ENCODE data around the gene ASB10. TPM values are rescaled to one million over a fixed set of nuclear protein-coding genes. Genes with fewer than 3 reads are reported as not detected.

ASB10 gene
- total and polyA plus RNA-seq, 2 of the 4 experiments (the other 2 are of a cell fraction): not detected

DNA sequence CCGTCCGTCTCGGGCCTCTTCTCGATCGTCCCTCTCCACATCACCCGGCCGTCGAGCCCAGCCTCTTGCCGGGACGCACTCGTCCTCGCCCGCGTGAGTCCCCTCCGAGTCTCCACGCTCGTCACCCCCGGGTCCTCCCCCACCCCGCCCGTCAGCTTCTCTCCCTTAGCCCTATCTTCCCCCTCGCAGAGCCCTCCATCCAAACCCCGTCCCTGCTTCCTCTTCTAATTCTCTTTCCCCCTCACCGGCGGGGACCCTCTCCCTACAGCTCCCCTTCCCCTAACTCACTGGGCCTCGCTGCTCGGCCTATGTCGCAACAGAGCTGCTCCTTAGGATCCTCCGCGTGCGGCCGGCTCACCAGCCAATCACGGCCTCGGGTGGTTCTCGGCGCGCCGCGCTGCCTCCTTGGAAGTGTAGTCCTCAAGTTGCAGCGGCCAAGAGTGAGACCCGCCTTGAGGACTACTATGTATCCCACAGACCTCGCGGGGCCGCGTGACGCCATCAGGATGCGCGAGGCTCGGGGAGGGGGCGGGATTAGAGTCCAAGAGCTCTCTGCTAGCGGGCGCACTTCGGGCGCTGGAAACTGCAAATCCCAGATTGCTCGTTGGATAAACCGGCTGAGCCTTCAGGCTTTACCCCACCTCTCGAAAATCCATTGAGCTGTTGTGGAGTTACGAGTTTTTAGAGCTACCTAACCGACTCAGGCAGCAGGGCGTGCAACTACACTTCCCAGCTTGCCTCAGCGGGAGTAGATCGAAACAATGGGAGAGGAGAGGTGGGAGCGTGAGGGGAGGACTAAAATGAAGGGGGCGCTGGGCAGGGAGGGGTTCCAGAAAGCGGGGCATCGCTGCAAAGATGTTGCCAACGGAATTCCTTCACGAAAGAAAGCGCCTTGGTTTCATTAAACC lies 40.1 kb upstream of the ASB10 start, which contains the start of gene ABCF2:
Gene ABCF2 (minus strand): TSS at position 331 of the 908 bp plus-strand sequence. CDS start 747 bp downstream, outside the sequence.
- H3K27me3 ChIP-seq (ENCODE audit: control insufficient read depth, insufficient read depth, low read length): no peaks in the 10 kb centered on the region
- peaks cover 4% of the 10 kb centered on the region for H3K9me1 ChIP-seq (ENCODE audit: insufficient read depth, low read length)
- H3K18ac ChIP-seq (ENCODE audit: low read depth, low read length): peak within 1 kb of the TSS; percentile 53
- H2AFZ ChIP-seq (replicated peaks; ENCODE audit: low read length, poor library complexity): peak within 1 kb of the TSS; percentile 90
- peak within 1 kb of the TSS; percentile 83 for H3K4ac ChIP-seq (ENCODE audit: low read depth, low read length)
- H3K4me1 ChIP-seq (ENCODE audit: control insufficient read depth, insufficient read depth, low read length): peaks cover 11% of the 10 kb centered on the region
- H2BK5ac ChIP-seq (ENCODE audit: low read depth, low read length, poor library complexity, severe bottlenecking): peak within 1 kb of the TSS; percentile 71
- H4K91ac ChIP-seq (ENCODE audit: insufficient read depth, low read depth, low read length): peak within 1 kb of the TSS; percentile 55
- no peaks in the 10 kb centered on the region for H3K9me3 ChIP-seq (ENCODE audit: control insufficient read depth, insufficient read depth, low read length)
- WGBS, 2 experiments (ENCODE audit: extremely low coverage in 2 of 2, insufficient read length in 1 of 2): 0% methylated on average over 25 of the region's 68 CpGs; no CpG with 5 or more reads in 1 of the 2 experiments
- peak within 1 kb of the TSS; percentile 85 for H3K4me3 ChIP-seq (ENCODE audit: insufficient read depth, low read depth, low read length)
- peak within 1 kb of the TSS; percentile 95 for H3K9ac ChIP-seq (ENCODE audit: low read depth, low read length)
- in situ Hi-C loops (cut with MboI; ENCODE audit: low sequenced_read_pairs): no loop called here
- H4K5ac ChIP-seq (ENCODE audit: low read depth, low read length): peak within 1 kb of the TSS; percentile 94
- intact Hi-C loops (cut with micrococcal nuclease): no loop called here
- 0 out of 2 replicates have a peak within 1 kb of the TSS, but pooled peaks have one; percentile 6 for H2BK120ac ChIP-seq (ENCODE audit: low read depth, low read length)
- H3K23ac ChIP-seq (ENCODE audit: low read depth, low read length): peak within 1 kb of the TSS; percentile 40; the same call in 1 of the 2 replicates
- no peak within 1 kb of the TSS for H2BK15ac ChIP-seq (ENCODE audit: low read depth, low read length)
- peaks cover 15 to 44% of the 10 kb centered on the region in 2 experiments for H3K79me1 ChIP-seq (ENCODE audit: low read depth in 1 of 2, low read length in 2 of 2)
- H4K8ac ChIP-seq (ENCODE audit: low read depth in 2 of 2, low read length in 2 of 2): peak within 1 kb of the TSS; percentile 93 to 98
- peak within 1 kb of the TSS; percentile 93 for H2AK9ac ChIP-seq (replicated peaks; ENCODE audit: low read depth, low read length, poor library complexity)
- peak; percentile 99 for DNase-seq
- no TSS peak for BruUV-seq (replicated peaks)
- ATAC-seq (ENCODE audit: low read depth): peak; percentile 97
- no peak within 1 kb of the TSS for H2BK20ac ChIP-seq (ENCODE audit: low read depth, low read length)
- H2AK5ac ChIP-seq (ENCODE audit: low read depth, low read length): peak within 1 kb of the TSS; percentile 37; the same call in 1 of the 2 replicates
- dilution Hi-C loops (cut with HindIII; ENCODE audit: low sequenced_read_pairs, unreplicated experiment): no loop called here
- H3K56ac ChIP-seq (ENCODE audit: extremely low read depth, insufficient read depth, low read length): peak within 1 kb of the TSS; percentile 63
- H3K27ac ChIP-seq (ENCODE audit: insufficient read depth, low read length): peak within 1 kb of the TSS; percentile 92
- peaks cover 24% of the 10 kb centered on the region for H3K36me3 ChIP-seq (ENCODE audit: control insufficient read depth, insufficient read depth, low read length)
- peak within 1 kb of the TSS; percentile 92 for H3K4me2 ChIP-seq (ENCODE audit: low read depth, low read length)
- no peaks in the 10 kb centered on the region for H4K20me1 ChIP-seq (ENCODE audit: insufficient read depth, low read length)
- POLR2A ChIA-PET (ENCODE audit: unreplicated experiment): interaction anchor here (0.6 to 1.2 kb wide), 6 partner anchors 10 to 1995 kb away, joined by 3 to 9 read pairs (median 4); no protein-coding TSS in a partner anchor
- peak within 1 kb of the TSS; percentile 62 for H3K14ac ChIP-seq (replicated peaks; ENCODE audit: low read depth, low read length)
- CTCF ChIA-PET: interaction anchor here (0.6 to 1.1 kb wide), 2 partner anchors 10 to 78 kb away, joined by 3 to 4 read pairs; no protein-coding TSS in a partner anchor
- TF ChIP-seq MAZ (IDR thresholded peaks at IDR 0.05; ENCODE audit: borderline replicate concordance, low read depth, low read length) (peak; percentile 99), RCOR1 (IDR thresholded peaks at IDR 0.05; ENCODE audit: insufficient replicate concordance, low read length) (no peak), CHD1 (IDR thresholded peaks at IDR 0.05; ENCODE audit: low read depth, low read length) (no peak), SMC3 (IDR thresholded peaks at IDR 0.05; ENCODE audit: low read depth, low read length) (no peak), BHLHE40 (IDR thresholded peaks at IDR 0.05; ENCODE audit: low read depth, low read length) (no peak), RFX5 (IDR thresholded peaks at IDR 0.05; ENCODE audit: low read depth, low read length) (0 out of 2 replicates have a peak, but pooled peaks have one; percentile 39), MXI1 (IDR thresholded peaks at IDR 0.05; ENCODE audit: borderline replicate concordance, low read depth, low read length) (peak; percentile 80; the same call in 1 of the 2 replicates), MAFK (IDR thresholded peaks at IDR 0.05; ENCODE audit: low read depth, low read length) (no peak), POLR2A (IDR thresholded peaks at IDR 0.05; ENCODE audit: low read depth, low read length) (peak; percentile 77), FOS (IDR thresholded peaks at IDR 0.05; ENCODE audit: low read depth, low read length) (no peak)
- TF ChIP-seq, protein P1, sequence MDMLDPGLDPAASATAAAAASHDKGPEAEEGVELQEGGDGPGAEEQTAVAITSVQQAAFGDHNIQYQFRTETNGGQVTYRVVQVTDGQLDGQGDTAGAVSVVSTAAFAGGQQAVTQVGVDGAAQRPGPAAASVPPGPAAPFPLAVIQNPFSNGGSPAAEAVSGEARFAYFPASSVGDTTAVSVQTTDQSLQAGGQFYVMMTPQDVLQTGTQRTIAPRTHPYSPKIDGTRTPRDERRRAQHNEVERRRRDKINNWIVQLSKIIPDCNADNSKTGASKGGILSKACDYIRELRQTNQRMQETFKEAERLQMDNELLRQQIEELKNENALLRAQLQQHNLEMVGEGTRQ (IDR thresholded peaks at IDR 0.05; ENCODE audit: low read depth, low read length): peak; percentile 76
- TF ChIP-seq, protein P2, sequence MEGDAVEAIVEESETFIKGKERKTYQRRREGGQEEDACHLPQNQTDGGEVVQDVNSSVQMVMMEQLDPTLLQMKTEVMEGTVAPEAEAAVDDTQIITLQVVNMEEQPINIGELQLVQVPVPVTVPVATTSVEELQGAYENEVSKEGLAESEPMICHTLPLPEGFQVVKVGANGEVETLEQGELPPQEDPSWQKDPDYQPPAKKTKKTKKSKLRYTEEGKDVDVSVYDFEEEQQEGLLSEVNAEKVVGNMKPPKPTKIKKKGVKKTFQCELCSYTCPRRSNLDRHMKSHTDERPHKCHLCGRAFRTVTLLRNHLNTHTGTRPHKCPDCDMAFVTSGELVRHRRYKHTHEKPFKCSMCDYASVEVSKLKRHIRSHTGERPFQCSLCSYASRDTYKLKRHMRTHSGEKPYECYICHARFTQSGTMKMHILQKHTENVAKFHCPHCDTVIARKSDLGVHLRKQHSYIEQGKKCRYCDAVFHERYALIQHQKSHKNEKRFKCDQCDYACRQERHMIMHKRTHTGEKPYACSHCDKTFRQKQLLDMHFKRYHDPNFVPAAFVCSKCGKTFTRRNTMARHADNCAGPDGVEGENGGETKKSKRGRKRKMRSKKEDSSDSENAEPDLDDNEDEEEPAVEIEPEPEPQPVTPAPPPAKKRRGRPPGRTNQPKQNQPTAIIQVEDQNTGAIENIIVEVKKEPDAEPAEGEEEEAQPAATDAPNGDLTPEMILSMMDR (conservative IDR thresholded peaks at IDR 0.05; ENCODE audit: low read depth, low read length): no peak
- TF ChIP-seq, protein P3, sequence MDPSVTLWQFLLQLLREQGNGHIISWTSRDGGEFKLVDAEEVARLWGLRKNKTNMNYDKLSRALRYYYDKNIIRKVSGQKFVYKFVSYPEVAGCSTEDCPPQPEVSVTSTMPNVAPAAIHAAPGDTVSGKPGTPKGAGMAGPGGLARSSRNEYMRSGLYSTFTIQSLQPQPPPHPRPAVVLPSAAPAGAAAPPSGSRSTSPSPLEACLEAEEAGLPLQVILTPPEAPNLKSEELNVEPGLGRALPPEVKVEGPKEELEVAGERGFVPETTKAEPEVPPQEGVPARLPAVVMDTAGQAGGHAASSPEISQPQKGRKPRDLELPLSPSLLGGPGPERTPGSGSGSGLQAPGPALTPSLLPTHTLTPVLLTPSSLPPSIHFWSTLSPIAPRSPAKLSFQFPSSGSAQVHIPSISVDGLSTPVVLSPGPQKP (IDR thresholded peaks at IDR 0.05; ENCODE audit: borderline replicate concordance, low read depth, low read length): no peak

All from IMR-90 (cell line).